Measurements from ENCODE around the gene TMEM242. TPM values are rescaled to one million over a fixed set of nuclear protein-coding genes. Genes with fewer than 3 reads are reported as not detected.

Gene TMEM242
- total and polyA plus RNA-seq, 2 of the 13 experiments (the other 11 are each of a cell fraction or from before 2014, with no cell fraction given) = 5.6 to 11.1 TPM

DNA sequence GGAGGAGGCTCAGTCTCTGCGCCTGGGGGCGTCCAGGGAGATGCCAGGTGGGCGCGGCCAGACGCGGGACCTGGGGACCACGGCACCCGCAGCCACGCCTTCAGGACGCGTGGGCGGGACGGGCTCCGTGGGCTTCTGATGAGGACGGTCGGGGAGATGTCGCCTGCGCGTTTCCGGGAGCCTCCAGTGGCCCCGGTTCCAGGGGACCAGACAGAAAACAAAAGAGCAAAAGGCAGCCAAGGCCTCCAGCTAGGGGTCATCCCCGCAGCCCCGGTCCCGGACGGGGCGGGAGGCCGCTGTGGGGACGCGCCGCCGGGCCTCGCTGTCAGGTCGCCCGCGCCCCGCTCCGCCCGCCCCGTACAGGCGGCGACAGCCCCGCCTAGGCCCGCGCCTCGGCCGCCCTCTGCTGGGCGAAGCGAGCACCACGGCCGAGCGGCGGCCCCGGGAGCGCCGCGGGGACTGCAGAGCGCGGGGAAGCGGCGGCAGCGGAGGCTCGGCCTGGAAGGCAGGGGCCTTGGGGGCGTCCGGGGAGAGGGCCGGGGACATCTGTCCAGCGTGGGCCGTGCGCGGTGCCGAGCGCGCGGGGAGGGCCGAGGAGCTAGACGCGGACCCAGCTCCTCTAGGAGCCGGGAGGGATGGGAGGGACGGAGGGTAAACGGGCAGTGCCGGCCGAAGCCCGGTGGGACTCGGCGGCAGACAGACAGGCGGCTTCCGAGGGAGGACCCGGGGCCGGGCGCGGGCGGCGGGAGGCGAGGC is 48.7 kb downstream of the TMEM242 start (continued):
- no peak for TF ChIP-seq ZNF773 (CRISPR knock-in tag; IDR thresholded peaks at IDR 0.05; ENCODE audit: borderline replicate concordance)
- TF ChIP-seq ZNF660 (CRISPR knock-in tag; IDR thresholded peaks at IDR 0.05; ENCODE audit: borderline replicate concordance, low read depth) = no peak
- TF ChIP-seq, protein P1, sequence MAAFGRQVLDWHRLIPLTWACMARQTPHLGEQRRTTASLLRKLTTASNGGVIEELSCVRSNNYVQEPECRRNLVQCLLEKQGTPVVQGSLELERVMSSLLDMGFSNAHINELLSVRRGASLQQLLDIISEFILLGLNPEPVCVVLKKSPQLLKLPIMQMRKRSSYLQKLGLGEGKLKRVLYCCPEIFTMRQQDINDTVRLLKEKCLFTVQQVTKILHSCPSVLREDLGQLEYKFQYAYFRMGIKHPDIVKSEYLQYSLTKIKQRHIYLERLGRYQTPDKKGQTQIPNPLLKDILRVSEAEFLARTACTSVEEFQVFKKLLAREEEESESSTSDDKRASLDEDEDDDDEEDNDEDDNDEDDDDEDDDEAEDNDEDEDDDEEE (CRISPR knock-in tag; IDR thresholded peaks at IDR 0.05) = peak; percentile 88; the same call in 1 of the 2 replicates
- TF ChIP-seq ZNF230 (CRISPR knock-in tag; IDR thresholded peaks at IDR 0.05) = no peak; the same call in none of the 2 replicates
- TF ChIP-seq EHMT2 (IDR thresholded peaks at IDR 0.05; ENCODE audit: borderline replicate concordance, low read depth, low read length) = no peak
- peak; percentile 39 for TF ChIP-seq ASH2L (IDR thresholded peaks at IDR 0.05; ENCODE audit: insufficient read length, low read depth, low read length)
- TF ChIP-seq, protein P2, sequence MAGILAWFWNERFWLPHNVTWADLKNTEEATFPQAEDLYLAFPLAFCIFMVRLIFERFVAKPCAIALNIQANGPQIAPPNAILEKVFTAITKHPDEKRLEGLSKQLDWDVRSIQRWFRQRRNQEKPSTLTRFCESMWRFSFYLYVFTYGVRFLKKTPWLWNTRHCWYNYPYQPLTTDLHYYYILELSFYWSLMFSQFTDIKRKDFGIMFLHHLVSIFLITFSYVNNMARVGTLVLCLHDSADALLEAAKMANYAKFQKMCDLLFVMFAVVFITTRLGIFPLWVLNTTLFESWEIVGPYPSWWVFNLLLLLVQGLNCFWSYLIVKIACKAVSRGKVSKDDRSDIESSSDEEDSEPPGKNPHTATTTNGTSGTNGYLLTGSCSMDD (CRISPR knock-in tag; IDR thresholded peaks at IDR 0.05) = 0 out of 2 replicates have a peak, but pooled peaks have one; percentile 65
- no peak for TF ChIP-seq ZNF335 (CRISPR knock-in tag; IDR thresholded peaks at IDR 0.05)
- no peak for TF ChIP-seq ARHGAP35 (CRISPR knock-in tag; IDR thresholded peaks at IDR 0.05; ENCODE audit: borderline replicate concordance)
- TF ChIP-seq, protein P3, sequence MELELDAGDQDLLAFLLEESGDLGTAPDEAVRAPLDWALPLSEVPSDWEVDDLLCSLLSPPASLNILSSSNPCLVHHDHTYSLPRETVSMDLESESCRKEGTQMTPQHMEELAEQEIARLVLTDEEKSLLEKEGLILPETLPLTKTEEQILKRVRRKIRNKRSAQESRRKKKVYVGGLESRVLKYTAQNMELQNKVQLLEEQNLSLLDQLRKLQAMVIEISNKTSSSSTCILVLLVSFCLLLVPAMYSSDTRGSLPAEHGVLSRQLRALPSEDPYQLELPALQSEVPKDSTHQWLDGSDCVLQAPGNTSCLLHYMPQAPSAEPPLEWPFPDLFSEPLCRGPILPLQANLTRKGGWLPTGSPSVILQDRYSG (CRISPR knock-in tag; IDR thresholded peaks at IDR 0.05) = no peak
- TF ChIP-seq MYC (CRISPR knock-in tag; IDR thresholded peaks at IDR 0.05; ENCODE audit: borderline replicate concordance) = no peak
- TF ChIP-seq, protein P4, sequence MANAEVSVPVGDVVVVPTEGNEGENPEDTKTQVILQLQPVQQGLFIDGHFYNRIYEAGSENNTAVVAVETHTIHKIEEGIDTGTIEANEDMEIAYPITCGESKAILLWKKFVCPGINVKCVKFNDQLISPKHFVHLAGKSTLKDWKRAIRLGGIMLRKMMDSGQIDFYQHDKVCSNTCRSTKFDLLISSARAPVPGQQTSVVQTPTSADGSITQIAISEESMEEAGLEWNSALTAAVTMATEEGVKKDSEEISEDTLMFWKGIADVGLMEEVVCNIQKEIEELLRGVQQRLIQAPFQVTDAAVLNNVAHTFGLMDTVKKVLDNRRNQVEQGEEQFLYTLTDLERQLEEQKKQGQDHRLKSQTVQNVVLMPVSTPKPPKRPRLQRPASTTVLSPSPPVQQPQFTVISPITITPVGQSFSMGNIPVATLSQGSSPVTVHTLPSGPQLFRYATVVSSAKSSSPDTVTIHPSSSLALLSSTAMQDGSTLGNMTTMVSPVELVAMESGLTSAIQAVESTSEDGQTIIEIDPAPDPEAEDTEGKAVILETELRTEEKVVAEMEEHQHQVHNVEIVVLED (CRISPR knock-in tag; IDR thresholded peaks at IDR 0.05; ENCODE audit: borderline replicate concordance) = no peak
- no peak for TF ChIP-seq ZNF329 (CRISPR knock-in tag; IDR thresholded peaks at IDR 0.05; ENCODE audit: low read depth)
- no peak for TF ChIP-seq FIP1L1 (IDR thresholded peaks at IDR 0.05; ENCODE audit: borderline replicate concordance, insufficient read depth, low read depth, low read length)
- peak; percentile 60; the same call in 1 of the 2 replicates for TF ChIP-seq ZSCAN31 (CRISPR knock-in tag; IDR thresholded peaks at IDR 0.05; ENCODE audit: low read depth)
- TF ChIP-seq SUZ12 (IDR thresholded peaks at IDR 0.05; ENCODE audit: low read depth, low read length) = no peak
- TF ChIP-seq PLRG1 (conservative IDR thresholded peaks at IDR 0.05) = no peak
- TF ChIP-seq RFXANK (CRISPR knock-in tag; IDR thresholded peaks at IDR 0.05) = no peak
- TF ChIP-seq ZNF891 (CRISPR knock-in tag; IDR thresholded peaks at IDR 0.05) = no peak
